DND-41 (cell line): Measurements from ENCODE around the gene NXN.

Experiments used
- ATAC-seq: fragments of 200-7000 bp; cut with Tn5 transposase; 3 replicates; pipeline ENCODE4 v1.9.1; 2021; ENCODE audit warnings: low read depth; ENCODE audit not compliant: insufficient read depth
- DNase-seq: peaks from one replicate; pipeline ENCODE4 v3.0.0-alpha.2; 2020
- H2AFZ ChIP-seq: 2 replicates; pipeline ENCODE4 v1.6.0; 2012; ENCODE audit warnings: low read depth, low read length
- H3K27ac ChIP-seq: 2 replicates; pipeline ENCODE4 v1.5.1; 2012; ENCODE audit warnings: low read length, inconsistent platforms
- H3K27me3 ChIP-seq: fragments of 200-600 bp; sonication (generic); 2 replicates; pipeline ENCODE4 v1.6.0; 2012; ENCODE audit warnings: low read length, mild to moderate bottlenecking, inconsistent platforms; ENCODE audit not compliant: insufficient read depth, poor library complexity
- H3K36me3 ChIP-seq: 2 replicates; pipeline ENCODE4 v1.5.1; 2012; ENCODE audit warnings: low read length, inconsistent platforms; ENCODE audit not compliant: insufficient read depth
- H3K4me1 ChIP-seq: 2 replicates; pipeline ENCODE4 v1.5.1; 2012; ENCODE audit warnings: mild to moderate bottlenecking, low read length; ENCODE audit not compliant: insufficient read depth
- H3K4me2 ChIP-seq: 2 replicates; pipeline ENCODE4 v1.6.0; 2012; ENCODE audit warnings: mild to moderate bottlenecking, moderate library complexity, low read length, inconsistent platforms; ENCODE audit not compliant: insufficient read depth
- H3K4me3 ChIP-seq, 2 experiments: fragments of 200-600 bp in 1 of 2; shearing (Covaris generic) in 1 of 2; 2 replicates each; pipeline ENCODE4 v1.5.1; 2012 to 2016; ENCODE audit warnings: inconsistent platforms in 2 of 2, low read length in 2 of 2, mild to moderate bottlenecking in 2 of 2, low read depth in 1 of 2, moderate library complexity in 1 of 2
- H3K79me2 ChIP-seq: 2 replicates; pipeline ENCODE4 v1.6.0; 2012; ENCODE audit warnings: low read length, inconsistent platforms; ENCODE audit not compliant: insufficient read depth
- H3K9ac ChIP-seq: 2 replicates; pipeline ENCODE4 v1.6.0; 2012; ENCODE audit warnings: low read depth, mild to moderate bottlenecking, inconsistent platforms, low read length, moderate library complexity
- H3K9me3 ChIP-seq: 2 replicates; pipeline ENCODE4 v1.5.1; 2012; ENCODE audit warnings: low read length, moderate library complexity, mild to moderate bottlenecking, inconsistent platforms; ENCODE audit not compliant: insufficient read depth, severe bottlenecking
- H4K20me1 ChIP-seq: 2 replicates; pipeline ENCODE4 v1.6.0; 2012; ENCODE audit warnings: low read length; ENCODE audit not compliant: insufficient read depth
- EZH2 ChIP-seq: IDR thresholded peaks from 3 replicates; pipeline ENCODE4 v1.6.1; 2012; ENCODE audit warnings: borderline replicate concordance, low read depth, mild to moderate bottlenecking, moderate library complexity, low read length, inconsistent platforms; ENCODE audit not compliant: severe bottlenecking
- TF ChIP-seq, protein P1 (sequence below): IDR thresholded peaks from 2 replicates; pipeline ENCODE4 v1.5.1; 2012; ENCODE audit warnings: borderline replicate concordance, low read length, moderate library complexity, mild to moderate bottlenecking; ENCODE audit not compliant: poor library complexity, severe bottlenecking; ENCODE audit errors: extremely low read depth

The NXN gene

DNA sequence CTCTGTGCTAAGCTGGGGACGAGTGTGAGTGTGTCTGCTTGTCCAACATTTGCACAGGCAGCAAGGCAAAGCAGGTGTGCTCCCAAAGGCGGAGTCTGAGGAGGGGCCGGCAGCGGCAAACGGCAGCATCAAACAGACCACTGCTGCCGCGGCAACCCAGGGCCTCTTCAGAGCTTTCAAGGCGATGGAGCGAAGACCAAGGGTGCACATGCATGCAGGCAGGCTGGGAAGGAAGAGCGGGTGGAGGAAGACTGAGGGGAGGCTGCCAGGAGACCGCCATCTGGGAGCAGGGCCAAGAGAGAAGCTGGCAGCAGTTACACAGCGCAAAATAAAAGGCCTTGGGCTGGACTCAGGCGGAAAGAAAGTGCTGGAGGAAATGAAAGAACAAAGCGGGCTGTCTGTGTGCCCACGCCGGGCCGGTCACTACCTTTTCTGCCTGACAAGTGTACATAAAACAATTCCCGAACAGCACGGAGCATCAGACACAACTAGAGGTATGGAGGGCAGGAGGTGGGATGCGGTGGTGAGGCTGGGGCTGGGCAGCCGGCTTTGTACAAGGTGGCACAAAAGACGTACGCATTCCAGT is 25.9 kb upstream of the NXN start:
- no peak for TF ChIP-seq EZH2
- TF ChIP-seq, protein P1, sequence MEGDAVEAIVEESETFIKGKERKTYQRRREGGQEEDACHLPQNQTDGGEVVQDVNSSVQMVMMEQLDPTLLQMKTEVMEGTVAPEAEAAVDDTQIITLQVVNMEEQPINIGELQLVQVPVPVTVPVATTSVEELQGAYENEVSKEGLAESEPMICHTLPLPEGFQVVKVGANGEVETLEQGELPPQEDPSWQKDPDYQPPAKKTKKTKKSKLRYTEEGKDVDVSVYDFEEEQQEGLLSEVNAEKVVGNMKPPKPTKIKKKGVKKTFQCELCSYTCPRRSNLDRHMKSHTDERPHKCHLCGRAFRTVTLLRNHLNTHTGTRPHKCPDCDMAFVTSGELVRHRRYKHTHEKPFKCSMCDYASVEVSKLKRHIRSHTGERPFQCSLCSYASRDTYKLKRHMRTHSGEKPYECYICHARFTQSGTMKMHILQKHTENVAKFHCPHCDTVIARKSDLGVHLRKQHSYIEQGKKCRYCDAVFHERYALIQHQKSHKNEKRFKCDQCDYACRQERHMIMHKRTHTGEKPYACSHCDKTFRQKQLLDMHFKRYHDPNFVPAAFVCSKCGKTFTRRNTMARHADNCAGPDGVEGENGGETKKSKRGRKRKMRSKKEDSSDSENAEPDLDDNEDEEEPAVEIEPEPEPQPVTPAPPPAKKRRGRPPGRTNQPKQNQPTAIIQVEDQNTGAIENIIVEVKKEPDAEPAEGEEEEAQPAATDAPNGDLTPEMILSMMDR: no peak
- Histone ChIP-seq H2AFZ (no peak overlapping the region), H3K36me3 (peaks cover 85% of the 10 kb centered on the region), H3K27ac (no peak overlapping the region), H4K20me1 (peaks cover 12% of the 10 kb centered on the region), H3K9ac (no peak overlapping the region), H3K27me3 (no peaks in the 10 kb centered on the region), H3K4me2 (no peak overlapping the region), H3K9me3 (no peaks in the 10 kb centered on the region), H3K4me3 (no peak overlapping the region), H3K4me1 (no peaks in the 10 kb centered on the region), H3K79me2 (peaks cover 4% of the 10 kb centered on the region; the same call in 1 of the 2 replicates)
- peak; percentile 67 for DNase-seq
- ATAC-seq: peak; percentile 78

DNA sequence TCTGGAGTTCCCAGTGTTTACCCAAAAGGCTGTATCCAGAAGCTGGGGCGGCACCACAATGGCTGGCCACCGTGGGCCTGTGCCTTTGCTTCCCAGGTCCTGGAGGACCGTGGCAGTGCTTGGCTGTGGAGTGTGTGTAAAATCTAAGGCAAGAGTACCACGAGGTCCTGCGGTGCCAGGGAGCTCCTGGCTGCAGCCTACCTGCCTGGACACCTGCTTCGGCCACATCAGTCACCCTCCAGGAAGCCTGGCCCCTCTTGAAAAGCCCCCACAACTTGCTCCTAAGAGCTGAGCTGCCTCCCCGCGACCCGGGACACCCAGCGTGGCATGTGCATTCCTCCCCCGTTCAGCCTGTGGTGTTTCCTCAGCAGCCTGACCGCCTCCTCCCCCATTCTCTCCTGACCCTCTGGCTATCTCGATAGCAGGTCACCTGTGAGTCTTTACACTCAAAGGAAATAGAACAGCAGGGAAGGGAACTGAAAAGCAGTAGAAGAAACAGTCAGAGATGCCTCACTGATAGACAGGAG is 25.3 kb upstream of the NXN start:
- Histone ChIP-seq H3K9ac (no peak overlapping the region), H3K79me2 (peaks cover 7% of the 10 kb centered on the region; the same call in 1 of the 2 replicates), H3K27ac (no peak overlapping the region; the same call in 1 of the 2 replicates), H3K4me2 (no peak overlapping the region), H3K4me1 (no peaks in the 10 kb centered on the region; the same call in 1 of the 2 replicates), H3K36me3 (peaks cover 82% of the 10 kb centered on the region), H2AFZ (no peak overlapping the region), H4K20me1 (peaks cover 15% of the 10 kb centered on the region), H3K9me3 (no peaks in the 10 kb centered on the region), H3K27me3 (no peaks in the 10 kb centered on the region), H3K4me3 (no peak overlapping the region)
- no peak for TF ChIP-seq EZH2
- TF ChIP-seq, protein P1: no peak
- DNase-seq (no peak), ATAC-seq (no peak)

DNA sequence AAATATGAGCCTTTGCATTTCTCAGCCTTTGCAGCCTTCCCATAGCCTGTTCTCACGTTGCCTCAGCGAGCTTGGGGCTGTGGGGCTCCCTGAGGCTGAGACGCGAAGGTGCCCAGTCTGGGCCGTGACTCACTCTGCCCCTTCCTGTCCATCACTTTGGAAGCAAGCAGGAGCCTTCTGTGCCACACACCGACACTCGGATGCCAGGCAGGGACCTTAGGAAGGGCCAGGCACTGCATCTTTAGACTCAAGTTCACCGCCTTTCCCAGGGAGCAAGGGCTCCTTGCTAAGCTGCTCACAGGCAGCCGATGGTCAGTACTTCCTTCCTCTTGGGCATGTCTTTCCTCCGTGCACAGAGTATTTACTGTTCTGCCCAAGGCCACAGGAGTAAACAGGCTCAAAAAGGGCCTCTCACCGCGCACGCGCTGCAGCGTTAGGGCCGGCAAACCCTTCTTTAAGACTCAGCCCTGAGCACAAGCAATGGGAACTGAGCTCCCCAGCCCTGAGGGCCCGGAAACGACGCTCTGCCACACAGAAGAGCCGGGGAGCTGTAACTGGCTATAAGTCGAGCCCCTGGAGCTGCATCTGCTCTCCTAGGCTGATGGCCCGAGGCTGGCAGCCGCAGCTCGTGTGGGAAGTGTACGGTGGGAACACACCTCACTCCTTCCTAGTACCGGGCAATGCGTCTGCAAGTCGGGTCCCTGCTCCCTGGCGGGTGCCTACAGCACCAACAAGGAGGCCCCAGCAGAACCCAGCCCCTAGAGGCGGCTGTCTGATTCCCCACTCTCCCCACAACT is 24.6 kb upstream of the NXN start:
- DNase-seq (no peak), ATAC-seq (no peak)
- Histone ChIP-seq H3K4me2 (no peak overlapping the region), H3K27ac (no peak overlapping the region), H2AFZ (no peak overlapping the region), H3K9ac (no peak overlapping the region), H3K9me3 (no peaks in the 10 kb centered on the region), H4K20me1 (peaks cover 20% of the 10 kb centered on the region), H3K4me3 (no peak overlapping the region), H3K36me3 (peaks cover 87% of the 10 kb centered on the region), H3K27me3 (no peaks in the 10 kb centered on the region), H3K79me2 (peaks cover 12% of the 10 kb centered on the region; the same call in 1 of the 2 replicates), H3K4me1 (peaks cover 5% of the 10 kb centered on the region)
- TF ChIP-seq, protein P1: no peak
- no peak for TF ChIP-seq EZH2
